Adrenal gland (tissue), 5 donors: ENCODE measurements around the gene CDYL2.

Source experiments
- POLR2A ChIP-seq, 2 donors: fragments of 450-650 bp; IDR thresholded peaks; one replicate each; pipeline ENCODE4 v1.6.1; 2017; ENCODE audit warnings: antibody characterized with exemption in 2 of 2, mild to moderate bottlenecking in 2 of 2, moderate library complexity in 1 of 2
- TF ChIP-seq, protein P1 (sequence below), 6 experiments: fragments of 450-650 bp in 4 of 6; fragments of 200-600 bp in 2 of 6; sonication (generic) in 1 of 6; IDR thresholded peaks; 1 replicate in 5 of 6; 2 replicates in 1 of 6; pipeline versions ENCODE4 v1.5.1 to v1.8.0; 2016 to 2021; ENCODE audit warnings: antibody characterized with exemption in 6 of 6, mild to moderate bottlenecking in 2 of 6, moderate library complexity in 1 of 6
- donor health status: DM: no; HTN: no; CAD: no.

DNA sequence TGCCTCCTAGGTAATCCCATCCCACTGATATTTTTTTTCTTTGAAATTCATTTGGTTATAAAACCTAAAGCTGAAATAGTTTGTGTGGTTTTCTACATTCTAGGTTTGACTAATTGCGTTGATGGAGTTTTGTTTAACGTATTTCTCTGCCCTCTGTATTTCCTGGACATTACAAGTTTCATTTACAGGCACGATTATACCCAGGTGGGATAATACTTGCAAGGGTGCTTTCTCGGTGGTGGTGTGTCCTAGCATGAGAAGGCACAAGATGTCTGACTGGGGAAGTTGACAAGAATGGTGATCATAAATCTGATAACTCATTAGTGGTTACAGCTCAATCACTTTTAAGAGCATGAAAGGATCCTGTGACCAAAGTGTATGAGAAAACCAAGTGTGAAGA is 218.6 kb downstream of the CDYL2 start:
- TF ChIP-seq, protein P1, sequence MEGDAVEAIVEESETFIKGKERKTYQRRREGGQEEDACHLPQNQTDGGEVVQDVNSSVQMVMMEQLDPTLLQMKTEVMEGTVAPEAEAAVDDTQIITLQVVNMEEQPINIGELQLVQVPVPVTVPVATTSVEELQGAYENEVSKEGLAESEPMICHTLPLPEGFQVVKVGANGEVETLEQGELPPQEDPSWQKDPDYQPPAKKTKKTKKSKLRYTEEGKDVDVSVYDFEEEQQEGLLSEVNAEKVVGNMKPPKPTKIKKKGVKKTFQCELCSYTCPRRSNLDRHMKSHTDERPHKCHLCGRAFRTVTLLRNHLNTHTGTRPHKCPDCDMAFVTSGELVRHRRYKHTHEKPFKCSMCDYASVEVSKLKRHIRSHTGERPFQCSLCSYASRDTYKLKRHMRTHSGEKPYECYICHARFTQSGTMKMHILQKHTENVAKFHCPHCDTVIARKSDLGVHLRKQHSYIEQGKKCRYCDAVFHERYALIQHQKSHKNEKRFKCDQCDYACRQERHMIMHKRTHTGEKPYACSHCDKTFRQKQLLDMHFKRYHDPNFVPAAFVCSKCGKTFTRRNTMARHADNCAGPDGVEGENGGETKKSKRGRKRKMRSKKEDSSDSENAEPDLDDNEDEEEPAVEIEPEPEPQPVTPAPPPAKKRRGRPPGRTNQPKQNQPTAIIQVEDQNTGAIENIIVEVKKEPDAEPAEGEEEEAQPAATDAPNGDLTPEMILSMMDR (IDR thresholded peaks at IDR 0.05) = no peak
- TF ChIP-seq POLR2A (IDR thresholded peaks at IDR 0.05) = no peak
